ENCODE data around the gene IBA57.
"Not testable (repeated sequence)": the region's sequence is repeated elsewhere in the genome, so short reads cannot be mapped to it uniquely, and the experiment has no call there.

IBA57 gene

DNA sequence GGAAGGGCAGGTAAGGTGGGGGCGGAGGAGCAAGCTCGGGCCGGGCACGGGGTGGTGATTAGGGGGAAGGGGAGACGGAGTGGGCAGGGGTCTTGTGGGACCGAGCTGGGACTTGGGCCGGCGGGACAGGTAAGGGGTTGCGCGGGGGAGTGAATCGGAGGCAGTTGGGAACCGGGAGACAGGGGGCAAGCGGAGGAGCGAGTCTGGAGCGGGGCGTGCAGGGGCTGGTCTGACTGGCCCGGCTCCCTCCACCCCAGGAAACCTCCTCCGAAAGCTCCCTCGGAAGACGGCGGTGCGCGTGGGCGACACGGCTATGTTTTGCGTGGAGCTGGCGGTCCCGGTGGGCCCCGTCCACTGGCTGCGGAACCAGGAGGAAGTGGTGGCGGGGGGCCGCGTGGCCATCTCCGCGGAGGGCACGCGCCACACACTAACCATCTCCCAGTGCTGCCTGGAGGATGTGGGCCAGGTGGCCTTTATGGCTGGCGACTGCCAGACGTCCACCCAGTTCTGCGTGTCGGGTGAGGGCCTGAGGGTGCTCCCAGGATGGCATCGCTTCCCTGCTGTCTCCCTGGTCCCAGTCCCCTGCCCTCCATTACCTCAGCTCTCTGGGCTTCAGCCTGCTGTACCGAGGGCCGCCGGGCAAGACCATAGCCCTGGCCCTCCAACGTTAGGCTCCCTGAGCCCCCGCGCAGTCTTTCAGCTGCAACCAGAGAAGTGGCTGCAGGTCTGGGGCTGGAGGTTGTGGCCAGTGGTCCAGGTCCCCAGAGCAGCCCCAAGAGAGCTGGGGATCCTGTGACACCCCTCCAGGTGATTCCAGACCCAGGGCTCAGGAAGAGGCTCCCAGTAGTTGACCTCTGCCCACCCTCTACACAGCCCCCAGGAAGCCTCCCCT, 48.6 kb downstream of the IBA57 start:
- DNase-seq: no peak

- no peak for DNase-seq
Measured at GRCh38 chr1:228214921-228215662, 49.5 kb downstream of the IBA57 start.

GRCh38 chr1:228215663-228216116, 50.1 kb downstream of the IBA57 start:
- DNase-seq: no peak

DNA sequence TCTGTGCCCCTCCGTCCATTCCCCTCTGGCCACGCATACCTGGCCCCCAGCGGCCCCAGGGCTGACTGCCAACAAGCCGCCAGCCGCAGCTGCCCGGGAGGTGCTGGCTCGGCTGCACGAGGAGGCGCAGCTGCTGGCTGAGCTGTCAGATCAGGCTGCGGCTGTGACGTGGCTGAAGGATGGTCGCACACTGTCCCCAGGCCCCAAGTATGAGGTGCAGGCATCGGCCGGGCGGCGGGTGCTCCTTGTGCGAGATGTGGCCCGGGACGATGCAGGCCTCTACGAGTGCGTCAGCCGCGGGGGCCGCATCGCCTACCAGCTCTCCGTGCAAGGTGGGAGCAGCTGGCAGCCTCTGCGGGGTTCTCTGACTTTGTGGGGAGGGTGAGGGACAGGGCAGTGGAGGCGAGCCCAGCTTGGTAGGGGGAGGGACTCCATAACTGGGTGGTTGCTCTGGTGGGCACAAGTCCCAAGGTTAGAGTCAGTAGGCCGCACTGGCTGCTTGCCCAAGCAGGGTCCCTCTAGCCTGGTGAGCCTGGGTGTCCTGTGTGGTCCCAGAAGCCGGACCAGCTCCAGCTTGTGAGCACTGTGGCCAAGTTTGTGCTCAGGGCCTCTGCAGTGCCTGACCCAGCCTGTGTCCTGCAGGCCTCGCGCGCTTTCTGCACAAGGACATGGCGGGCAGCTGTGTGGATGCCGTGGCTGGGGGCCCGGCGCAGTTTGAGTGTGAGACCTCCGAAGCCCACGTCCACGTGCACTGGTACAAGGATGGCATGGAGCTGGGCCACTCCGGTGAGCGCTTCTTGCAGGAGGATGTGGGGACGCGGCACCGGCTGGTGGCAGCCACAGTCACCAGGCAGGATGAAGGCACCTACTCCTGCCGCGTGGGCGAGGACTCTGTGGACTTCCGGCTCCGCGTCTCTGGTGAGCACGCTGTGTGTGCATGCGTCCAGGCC, 51.0 kb downstream of the IBA57 start:
- no peak for DNase-seq

DNA sequence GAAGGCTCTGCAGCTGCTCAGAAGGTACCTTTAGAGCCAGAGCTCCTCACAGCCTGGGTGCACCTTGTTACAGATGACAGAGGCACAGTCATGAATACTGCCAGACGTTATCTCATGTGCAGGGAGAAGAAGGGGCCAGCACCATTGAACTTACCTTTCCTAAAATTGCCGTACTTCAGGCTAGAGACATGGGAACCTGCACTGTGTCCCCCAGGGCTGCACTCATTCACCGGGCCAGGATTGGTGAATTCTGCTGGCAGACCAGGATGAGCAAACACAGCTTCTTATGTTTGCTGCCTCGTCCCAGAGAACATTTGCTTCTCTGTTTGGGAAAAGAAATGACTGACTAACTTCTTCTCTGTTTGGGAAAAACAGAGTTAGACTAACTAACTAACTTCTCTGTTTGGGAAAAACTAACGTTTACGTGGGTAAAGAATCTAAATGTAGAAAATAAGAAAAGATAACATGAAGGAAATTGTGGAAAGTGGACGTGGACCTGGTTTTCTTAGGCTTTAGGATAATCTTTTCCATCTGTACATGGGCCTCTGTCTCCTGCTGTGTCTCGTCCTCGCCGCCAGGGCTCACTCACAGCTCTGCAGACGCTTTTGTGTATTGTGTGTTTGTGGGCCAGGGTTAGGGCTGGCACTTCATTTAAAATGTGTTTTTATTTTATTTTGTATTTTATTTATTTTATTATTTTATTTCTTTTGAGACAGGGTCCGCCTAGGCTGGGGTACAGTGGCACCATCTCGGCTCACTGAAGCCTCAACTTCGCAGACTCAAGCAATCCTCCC, 52.1 kb downstream of the IBA57 start:
- no peak for DNase-seq

GRCh38 chr1:228218513-228219244, 53.1 kb downstream of the IBA57 start:
- DNase-seq: no peak

- no peak for DNase-seq
Measured at GRCh38 chr1:228219245-228219961, 53.8 kb downstream of the IBA57 start.

DNA sequence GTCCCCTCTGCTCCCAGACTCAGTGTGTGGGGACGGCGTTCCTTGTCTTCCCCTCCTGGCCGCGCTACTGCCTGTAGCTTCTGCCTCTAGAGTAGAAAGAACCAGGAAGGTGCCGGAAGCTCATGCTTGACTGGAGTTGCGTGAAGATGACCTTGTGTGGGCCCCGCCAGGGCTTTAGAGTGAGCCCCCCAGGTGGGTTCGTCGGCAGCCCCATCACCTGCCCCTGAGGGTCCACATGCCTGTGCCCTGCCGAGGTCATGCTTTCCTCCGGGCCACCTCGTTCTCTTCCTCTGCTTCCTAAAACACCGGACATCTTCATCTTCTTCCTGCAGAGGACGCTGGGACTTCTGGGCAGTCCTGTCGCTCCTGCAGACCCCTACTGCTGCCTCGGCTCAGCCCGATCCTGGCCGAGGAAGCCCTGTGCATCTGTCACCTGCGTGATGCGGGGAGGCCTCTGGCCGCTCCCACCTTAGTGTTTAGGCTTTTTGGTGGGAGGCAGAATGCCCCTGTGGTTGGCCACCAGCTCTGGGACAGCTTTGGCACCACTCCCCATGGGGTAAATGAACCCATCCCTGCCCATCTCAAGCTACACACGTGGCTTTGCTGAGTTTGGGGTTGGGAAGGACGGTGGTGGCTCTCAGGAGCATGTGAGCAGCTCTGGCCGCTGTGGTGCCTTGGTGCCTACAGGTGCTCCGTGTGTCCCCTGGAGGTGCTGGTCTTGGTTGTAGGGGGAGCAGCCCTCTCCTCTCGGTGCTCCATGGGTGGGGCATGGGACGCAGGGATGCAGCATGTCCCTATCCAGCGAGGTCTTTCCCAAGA, 54.6 kb downstream of the IBA57 start:
- no peak for DNase-seq

DNA sequence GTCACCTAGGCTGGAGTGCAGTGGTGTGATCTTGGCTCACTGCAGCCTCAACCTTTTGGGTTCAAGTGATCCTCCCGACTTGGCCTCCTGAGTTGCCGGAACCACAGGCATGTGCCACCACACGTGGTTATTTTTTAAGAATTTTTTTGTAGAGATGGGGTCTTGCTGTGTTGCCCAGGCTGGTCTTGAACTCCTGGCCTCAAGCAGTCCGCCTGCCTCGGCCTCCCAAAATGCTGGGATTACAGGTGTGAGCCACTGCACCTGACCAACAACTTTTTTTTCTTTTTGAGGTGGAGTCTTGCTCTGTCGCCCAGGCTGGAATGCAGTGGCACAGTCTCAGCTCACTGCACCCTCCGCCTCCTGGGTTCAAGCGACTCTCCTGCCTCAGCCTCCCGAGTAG, 55.5 kb downstream of the IBA57 start:
- DNase-seq: not testable (repeated sequence)

DNA sequence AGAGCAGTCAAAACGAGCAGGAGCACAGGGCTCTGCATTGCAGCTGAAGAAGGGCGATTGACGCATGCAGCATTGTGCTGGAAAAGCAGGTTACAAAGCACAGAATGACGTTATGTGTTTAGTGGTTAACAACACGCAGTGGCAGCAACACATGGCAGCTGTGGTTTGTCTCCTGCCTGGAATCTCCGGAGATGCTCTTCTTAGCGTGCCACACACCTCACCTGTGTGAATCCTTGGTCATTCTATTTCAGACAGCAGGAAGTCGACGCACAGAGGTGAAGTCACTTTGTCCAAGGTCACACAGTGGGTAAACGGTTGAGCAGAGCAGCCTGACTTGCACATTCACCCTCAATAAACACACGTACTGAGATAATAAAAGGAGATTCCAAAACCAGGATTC, 56.9 kb downstream of the IBA57 start:
- no peak for DNase-seq

DNA sequence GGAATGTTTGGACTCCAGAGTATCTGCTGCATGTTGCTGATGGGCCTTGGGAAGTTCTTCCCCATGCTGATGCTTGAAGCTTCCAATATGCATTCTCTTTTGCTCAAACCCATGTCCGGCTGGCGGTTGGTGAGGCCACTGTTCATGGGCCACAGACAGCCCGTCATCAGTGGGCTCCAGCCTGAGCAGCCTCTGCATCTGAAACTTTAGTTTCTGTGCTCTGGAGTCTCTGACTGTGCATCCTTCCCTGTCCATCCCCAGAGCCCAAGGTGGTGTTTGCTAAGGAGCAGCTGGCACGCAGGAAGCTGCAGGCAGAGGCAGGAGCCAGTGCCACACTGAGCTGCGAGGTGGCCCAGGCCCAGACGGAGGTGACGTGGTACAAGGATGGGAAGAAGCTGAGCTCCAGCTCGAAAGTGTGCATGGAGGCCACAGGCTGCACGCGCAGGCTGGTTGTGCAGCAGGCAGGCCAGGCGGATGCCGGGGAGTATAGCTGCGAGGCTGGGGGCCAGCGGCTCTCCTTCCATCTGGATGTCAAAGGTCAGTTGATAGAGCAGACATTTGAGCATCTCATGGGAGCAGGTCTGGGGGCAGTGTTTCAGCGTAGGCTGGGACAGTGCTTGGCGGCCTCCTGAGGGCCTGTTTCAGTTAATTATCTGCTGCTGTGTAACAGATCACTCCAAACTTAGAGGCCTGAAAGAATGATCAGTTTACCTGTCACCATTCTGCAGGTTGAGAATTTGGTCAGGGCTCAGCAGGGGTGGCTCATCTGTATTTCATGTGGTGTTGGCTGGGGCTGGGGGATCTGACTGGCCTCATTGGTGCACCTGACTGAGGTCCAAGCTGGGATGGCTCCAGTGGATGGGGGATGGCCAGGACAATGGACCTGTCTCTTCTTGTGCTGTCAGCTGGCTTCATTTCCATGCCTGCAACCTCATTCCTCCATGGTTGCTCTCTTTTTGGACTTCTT, 58.9 kb downstream of the IBA57 start:
- DNase-seq: no peak

DNA sequence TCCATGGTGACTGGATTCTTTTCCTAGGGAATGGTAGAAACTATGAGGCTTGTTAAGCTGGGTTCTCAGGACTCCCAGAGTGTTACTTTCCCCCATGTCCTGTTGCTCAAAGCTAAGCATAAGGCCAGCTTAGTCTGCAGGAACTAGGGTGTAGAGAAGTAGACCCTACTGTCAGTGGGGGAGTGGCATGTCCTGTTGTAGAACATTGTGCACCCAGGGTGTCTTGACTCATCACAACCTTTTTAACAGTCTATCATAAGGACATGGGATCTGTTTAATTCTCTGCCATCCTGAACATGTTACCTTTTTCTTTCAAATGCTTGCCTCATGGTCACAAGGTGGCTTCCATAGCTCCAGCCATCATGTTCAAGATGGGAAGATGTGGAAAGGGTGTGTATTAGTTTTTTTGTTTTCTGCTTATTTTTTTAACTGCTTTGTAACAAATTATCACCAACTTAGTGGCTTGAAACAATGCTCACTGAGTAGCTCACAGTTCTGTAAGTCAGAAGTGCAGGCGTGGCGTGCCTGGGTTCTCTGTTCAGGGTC, 59.6 kb downstream of the IBA57 start:
- no peak for DNase-seq

DNA sequence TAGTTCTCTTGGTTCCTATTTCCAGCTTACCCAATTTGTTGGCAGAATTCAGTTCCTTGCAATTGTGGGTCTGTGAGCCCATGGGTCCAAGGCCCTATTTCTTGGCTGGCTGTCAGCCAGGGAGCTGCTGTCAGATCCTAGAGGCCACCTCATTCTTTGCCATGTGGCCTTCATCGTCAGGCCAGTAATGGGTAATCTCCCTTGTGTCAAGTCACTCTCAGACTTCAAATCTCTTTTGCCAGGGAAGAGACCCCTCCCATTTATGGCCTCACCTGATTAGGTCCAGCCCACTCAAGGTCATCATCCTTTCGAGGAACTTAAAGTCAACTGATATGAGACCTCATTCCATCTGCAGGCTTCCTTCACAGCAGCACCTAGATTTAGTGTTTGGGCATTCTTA, 60.1 kb downstream of the IBA57 start:
- DNase-seq: no peak

DNA sequence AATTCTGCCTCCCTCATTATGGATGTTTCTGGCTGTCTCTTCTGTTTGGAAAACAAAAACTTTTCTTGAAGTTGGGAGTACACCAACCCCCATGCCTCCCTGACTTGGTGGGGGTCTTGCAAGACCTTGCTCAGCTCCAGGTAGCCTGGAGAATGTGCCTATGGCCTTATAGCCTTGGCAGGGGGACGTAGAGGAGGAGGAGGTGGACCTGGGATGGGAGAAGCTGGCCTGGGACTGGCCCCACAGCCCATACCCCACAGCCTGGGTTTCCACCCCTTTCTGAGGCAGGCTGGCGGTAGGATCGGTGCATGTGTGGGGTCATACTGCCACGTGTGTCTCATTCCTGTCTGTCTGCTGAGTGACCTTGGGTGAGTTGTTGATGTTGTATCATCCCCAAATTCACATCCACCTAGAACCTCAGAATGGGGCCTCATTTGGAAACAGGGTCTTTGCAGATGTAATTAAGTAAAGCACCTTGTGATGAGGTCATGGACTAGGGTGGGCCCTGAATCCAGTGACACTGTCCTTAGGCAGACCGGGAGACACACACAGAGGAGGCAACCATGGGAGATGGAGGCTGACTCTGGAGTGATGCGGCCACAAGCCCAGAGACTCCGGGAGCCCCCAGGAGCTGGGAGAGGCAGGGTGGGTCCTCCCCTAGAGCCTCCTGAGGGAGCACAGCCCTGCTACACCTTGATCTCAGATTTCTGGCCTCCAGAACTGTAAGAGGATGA, 60.7 kb downstream of the IBA57 start:
- DNase-seq: no peak

- no peak for DNase-seq
Measured at GRCh38 chr1:228226956-228227791, 61.6 kb downstream of the IBA57 start.

- not testable (repeated sequence) for DNase-seq
Measured at GRCh38 chr1:228228147-228228546, 62.5 kb downstream of the IBA57 start.

Data from inflammatory macrophage (primary cell).